HG02870 (cell line): ENCODE results near the gene ERBIN.
"Not testable (repeated sequence)": the region's sequence is repeated elsewhere in the genome, so short reads cannot be mapped to it uniquely, and the experiment has no call there.

Experiments
- ATAC-seq: cut with Tn5 transposase; IDR thresholded peaks from one replicate; pipeline ENCODE4 v1.9.1; 2021; ENCODE audit warnings: mild to moderate bottlenecking, moderate library complexity; ENCODE audit not compliant: unreplicated experiment

Gene ERBIN

DNA sequence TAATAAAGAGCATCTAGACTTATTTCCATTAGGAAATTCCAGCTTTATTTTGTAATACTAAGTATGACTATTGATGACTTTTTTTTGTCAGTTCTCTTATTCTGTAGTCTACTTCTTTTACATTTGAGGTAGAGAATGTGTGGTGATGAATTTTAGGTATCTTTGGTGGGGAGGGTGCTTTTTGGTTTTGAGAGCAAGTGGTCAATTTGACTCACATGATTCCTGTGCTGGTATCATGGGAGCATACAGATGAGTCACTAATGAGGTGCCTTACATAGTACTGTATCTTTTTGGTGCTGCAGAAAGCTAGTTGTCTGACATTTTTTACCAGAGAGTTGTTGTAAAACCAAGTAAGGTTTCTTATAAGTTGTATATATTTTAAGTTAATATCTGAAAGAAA lies 35.3 kb downstream of the ERBIN start:
- peak; percentile 97 for ATAC-seq

DNA sequence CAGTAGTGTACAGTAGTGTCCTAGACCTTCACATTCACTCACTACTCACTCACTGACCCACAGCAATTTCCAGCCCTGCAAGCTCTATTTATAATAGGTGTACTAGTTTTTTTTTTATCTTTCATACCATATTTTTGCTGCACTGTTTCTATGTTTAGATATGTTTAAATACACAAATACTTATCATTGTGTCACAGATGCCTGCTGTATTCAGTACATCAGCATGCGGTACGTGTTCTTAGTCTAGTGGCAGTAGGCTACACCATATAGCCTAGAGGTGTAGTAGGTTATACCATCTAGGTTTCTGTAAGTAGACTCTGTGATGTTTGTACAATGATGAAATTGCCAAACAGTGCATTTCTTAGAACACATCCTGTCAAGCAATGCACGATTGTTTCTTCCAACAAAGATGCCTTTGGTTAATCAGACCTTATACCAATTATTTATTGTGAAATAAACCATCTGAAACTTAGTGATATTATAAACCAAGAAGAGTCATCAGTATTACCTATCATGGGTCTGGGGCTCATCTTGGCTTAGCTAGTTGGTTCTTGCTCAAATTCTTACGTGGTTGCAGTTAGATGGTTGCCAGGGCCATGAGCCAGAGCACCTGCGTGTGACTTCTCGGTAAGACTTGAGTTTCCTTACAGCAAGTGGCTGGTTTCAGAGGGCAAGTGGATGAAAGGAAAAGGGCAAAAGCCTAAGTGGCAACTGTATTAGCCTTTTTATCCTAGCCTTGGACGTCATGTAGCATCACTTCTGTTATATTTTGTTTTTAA lies 41.1 kb downstream of the ERBIN start:
- ATAC-seq, result no peak

DNA sequence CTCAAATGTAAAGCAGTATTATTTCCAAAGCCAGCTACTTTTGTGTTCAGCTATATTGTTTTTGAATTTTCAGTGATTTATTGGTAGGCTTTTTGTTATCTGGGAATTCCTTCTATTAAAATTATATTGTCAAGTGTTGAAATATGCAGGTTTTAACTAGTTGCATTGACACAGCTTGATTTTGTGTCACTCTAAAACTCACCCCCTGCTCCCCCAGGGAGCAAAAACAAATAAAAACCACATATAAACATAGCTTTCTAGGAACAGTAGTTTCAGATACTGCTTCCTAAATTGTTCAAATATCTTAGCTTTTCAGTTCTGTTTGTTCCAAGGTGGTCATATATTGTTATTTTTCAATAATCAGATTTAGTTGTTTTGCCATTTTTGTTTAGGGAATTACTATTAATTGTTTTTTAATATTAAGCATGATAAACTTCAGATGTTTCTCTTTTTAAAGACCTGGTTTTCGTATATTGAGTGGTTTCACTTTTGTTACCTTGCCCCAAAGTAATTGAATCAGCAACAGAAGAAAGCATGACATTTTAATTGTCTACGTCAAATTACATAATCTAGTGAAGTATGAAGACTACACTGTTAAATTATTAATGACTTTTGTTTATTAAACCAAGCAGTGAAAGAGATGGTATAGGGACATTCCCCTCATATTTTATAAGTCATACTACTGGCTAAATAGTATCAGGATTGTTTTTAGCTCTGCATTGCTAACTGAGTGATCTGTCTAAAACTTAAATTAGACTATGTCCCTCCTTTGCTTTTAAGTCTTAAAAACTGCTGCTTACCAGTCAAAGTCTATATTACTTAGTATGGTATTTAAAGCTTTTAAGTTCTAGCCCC lies 43.4 kb downstream of the ERBIN start:
- ATAC-seq, result no peak

DNA sequence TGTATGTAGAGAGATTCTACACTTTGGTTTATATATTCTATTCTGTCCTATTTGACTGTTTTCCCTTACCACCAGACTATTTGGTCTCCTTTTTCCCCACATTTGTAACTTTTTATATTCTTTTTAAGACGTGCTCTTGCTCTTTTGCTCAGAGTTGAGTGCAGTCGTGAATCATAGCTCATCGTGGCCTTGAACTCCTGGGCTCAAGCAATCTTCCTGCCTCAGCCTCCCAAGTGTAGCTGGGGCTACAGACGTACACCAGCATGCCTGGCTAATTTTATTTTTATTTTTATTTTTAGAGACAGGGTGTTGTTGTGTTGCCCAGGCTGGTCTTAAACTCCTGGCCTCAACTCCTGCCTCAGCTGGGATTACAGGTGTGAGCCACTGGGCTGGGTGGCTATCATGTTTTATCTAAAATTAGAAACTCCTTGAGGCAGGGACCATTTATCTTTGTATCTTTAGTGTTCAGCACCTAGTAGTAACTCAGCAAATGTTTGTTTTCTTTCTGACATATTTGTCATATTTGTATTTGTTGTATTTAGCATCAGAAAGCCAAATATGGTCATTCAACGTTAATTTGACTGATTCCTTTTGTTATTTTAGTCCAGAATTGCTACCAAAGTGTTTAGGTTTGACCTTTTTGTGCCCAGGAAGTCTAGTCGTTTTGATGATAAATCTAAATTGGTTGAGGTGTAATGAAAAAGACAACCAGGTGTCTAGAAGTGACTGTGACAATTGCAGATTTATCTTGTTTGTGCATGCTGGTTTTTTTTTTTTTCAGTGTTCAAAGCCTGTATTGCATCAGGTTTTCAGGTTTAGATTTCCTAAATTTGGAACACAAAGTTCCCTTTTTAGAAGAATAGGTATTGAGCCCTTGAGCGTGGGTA lies 44.3 kb downstream of the ERBIN start:
- ATAC-seq, result no peak

DNA sequence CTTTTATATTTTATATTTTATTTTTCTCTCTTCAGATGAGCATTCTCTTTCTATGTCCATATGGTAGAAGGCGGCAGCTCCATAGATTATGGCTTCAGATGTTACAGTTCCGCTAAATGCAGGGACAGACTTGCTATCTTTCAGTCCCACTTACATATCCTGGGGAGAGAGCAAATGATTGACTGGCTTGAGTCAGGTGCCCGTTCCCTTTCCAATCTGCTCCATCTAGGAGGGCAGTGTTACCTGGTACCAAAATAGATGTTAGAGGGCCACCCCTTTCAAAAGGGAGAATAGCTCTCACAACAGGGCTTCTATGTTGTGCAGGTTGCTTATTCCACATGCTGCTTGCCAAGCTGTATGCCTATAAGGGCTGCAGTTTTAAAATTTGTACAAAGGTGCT lies 45.3 kb downstream of the ERBIN start:
- ATAC-seq, result no peak

DNA sequence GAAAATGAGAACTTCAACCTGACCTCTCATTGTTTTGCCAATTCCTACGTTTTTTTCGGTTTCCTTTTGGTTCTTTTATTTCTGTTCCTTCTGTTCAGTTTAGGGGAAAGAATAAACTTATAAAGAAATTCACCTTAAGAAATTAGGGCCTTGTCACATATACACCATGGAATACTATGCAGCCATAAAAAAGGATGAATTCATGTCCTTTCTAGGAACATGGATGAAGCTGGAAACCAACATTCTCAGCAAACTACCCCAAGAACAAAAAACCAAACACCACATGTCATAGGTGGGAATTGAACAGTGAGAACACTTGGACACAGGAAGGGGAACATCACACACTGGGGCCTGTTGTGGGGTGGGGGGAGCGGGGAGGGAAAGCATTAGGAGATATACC lies 46.5 kb downstream of the ERBIN start:
- ATAC-seq, result not testable (repeated sequence)

DNA sequence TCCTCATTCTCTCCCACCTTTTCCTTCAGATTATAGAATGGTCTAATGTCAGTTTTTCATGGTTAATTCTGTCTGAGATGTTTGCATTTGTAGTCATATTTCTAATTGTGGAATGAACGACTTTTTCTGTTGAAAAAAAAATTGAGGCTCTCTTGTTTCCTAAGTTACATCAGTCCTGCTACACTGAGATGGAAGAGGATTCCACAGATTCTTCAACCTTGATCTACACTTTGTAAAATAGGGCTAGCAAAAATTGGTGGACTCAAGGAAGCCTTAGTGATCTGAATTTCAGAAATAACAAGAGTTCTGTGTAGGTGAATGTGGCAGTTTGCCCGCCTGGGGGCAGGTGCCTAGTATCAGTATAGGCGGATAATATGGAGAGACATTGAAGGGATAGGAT lies 51.9 kb downstream of the ERBIN start:
- no peak for ATAC-seq

DNA sequence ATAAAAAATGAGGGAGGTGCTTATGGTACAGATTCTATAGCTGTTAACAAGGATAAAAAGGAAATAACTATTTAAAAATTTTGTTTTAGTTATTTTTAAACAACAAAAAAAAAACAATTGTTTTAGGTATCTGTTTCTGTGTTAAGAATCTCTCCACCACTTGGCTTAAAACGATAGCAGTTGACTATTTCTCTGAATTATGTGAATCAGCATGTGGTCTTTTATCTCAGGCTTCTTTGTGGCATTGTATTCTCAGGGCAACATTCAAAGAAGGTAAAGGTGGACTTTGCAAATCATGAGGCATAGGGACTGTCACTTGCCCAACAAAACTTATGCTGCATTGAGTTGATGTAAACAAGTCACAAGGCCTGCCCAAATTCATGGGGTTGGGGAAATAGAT lies 55.2 kb downstream of the ERBIN start:
- no peak for ATAC-seq

DNA sequence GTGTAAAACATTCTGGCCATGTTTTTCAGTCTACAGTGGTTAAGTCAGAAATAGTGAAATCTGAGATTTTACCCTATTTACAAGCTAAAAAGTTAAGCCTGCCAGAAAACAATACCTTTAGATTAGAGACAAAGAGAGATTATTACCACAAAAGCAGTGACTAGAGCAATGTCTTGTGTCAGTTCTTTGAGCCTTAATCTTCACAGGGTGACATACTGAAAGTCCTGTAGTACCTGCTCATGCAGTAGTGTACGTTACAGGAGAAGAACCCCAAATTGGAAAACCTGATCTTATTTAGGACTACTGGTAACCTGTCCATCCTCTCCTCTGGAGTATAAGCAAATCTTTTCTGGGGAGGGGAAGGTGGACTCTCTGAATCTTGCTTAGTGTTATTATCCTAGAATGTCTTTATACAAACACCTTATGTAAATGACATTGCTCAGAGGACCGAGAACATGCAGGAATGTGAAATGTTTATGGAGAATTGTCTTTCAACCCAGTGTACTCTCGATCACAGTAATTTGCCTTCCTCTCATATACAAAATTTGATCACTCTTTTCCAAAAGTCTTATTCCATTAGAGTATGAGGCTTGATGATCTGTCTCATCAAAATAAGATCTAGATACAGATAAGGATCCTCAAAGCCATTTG lies 55.7 kb downstream of the ERBIN start:
- ATAC-seq, result no peak

DNA sequence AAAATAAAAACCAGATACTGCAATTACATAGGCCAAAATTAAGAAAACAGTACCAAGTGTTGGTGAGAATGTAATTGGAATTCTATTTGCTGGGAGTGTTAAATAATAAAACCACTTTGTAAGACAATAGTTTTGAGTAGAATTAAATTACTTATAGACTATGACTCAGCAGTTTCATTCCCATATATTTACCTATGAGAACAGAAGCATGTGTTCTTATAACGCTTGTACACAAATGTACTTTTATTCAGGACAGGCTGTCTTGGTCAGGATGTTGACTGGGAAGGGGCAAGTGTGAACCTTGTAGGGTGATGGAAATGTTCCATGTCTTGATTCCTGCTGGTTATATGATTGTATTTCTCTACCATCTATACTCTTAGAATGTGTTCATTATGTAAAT lies 56.3 kb downstream of the ERBIN start:
- no peak for ATAC-seq

DNA sequence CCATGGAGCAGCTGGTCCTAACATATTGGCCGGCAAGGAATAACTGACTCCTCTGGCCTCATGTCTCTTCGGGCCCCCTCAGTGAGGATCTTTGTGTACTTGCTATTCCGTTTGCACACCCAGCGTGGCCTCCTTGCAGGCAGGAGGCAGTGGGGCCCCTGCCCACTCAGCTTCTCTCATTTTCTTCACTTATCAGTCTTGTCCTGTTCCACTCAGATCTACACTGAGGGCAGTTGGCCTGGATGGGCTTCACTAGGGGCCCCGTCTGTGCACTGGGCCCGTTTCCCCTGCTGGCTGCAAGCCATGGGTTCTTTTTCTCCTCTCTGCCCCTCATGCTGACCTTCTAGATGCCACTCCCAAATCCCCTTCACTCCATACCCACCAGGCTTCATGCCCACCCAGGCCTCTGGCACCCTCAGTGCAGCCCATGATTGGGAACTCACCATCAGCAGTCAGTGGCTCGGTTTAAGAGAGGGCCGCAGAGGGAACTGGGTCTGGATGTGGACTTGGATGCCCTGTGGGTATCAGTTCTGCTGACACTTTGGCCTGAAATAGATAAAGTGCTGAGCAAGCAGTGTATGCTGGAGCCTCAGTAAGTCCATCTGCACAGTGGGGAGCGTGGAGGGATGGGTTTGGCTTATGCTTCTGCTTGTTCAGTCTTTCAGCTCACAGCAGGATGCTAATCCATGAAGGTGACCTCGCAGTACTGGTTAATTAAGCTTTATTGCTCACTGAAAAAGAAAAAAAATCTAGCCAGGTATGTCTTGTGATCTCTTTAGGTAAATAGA lies 57.9 kb downstream of the ERBIN start:
- no peak for ATAC-seq

DNA sequence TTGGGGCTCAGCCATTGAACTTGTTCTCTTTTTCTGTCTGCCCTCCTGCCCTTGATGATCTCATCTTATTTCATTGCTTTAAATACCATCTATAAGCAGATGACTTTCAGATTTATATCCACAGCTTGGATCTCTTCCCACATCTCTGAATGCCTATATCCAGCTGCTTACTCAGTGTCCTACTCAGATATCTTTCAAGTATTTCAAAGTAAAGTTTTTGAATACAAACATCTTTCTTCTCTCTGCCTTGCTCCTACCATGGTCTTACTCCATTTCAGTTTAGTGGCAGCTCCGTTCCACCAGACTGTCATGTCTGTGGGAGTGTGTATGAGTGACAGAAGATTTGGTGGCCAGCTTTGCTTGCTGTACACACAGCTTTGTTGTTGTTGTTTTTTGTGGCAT lies 59.7 kb downstream of the ERBIN start:
- ATAC-seq, result no peak

DNA sequence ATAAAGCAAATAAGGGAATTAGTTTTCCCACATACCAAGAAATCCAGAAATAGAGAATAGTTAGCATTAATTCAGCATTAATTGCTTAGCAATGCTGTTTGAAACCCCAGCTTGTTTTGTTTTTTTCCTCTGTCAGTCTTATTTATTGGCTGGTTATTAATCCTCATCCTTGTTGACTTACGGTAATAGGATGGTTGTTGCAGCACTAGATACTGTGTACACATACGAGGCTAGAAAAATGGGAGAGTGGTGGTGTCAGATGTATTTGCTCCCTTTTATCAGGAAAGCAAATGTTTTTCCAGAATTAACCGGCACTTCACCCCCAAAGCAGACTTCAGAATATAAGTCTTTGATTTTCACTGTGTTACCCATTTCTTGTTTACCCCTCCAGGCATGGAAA lies 60.4 kb downstream of the ERBIN start:
- no peak for ATAC-seq

DNA sequence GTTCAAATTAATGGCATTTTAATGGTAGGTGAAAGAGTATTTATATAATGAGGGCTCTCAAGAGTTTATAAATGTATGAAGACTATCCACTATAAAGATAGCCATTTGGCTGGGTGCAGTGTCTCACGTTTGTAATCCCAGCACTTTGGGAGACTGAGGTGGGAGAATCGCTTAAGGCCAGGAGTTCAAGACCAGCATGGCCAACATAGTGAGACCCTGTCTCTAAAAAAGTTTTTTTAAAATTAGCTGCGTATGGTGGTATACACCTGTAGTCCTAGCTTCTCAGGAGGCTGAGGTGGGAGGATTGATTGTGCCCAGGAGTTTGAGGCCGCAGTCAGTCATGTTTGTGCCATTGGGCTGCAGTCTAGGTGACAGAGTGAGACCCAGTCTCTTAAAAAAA lies 61.6 kb downstream of the ERBIN start:
- no peak for ATAC-seq

DNA sequence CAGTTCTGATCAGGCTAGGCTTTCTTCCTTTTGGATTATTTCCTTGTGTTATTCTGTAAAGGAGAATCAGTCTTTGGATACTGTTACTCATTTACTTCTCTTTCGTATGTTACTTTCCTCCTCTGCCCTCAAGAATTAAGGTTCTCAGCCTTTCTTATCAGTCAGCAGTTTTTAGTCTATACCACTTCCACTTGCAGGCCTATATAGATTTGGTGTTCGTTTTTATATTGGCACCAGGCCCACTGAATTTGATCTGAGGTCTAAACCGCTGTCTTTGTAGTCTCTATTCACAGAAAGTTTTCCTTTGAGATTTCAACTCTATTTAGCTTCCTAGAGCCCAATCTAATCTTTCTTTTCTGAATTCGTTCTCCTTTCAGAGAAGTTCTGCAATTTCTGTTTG lies 62.8 kb downstream of the ERBIN start:
- ATAC-seq, result no peak

DNA sequence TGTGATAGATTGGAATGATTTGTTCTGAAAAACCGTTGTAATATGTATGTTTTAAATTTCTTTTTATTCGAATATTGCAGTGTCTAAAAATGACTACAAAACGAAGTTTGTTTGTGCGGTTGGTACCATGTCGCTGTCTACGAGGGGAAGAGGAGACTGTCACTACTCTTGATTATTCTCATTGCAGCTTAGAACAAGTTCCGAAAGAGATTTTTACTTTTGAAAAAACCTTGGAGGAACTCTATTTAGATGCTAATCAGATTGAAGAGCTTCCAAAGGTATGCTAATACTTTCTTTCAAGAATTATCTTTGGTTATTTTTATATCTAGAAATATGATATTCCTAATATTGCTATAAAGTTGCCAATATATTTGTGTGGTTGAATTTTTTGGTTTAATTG lies 66.3 kb downstream of the ERBIN start:
- no peak for ATAC-seq

DNA sequence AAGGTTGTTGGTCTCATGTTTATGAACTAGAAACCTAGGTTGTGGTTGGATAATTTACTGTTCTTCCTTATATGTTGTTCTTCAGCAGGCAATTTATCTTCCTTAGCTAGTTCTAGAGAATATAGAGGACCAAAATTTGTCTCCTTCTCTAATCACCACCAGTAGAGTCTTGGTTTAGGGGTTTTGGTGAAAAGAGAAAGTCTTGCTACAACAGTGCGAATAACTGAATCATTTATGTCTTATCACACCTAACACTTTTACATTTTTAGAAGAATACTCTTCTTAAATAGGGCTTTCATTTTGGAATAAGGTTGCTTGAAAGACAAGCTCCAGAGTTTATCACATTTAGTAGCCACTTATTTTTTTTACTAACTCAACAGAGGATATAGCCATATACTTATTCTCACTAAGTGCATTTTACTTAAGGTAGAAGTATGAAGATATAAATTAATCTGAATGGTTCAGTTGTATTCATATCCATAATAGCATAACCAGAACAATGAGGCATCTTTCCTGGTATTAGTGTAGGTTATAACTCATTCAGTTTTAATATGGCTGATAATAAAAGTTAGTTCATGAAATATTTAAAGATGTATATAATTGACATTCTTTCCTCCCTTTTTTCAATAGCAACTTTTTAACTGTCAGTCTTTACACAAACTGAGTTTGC lies 67.9 kb downstream of the ERBIN start:
- no peak for ATAC-seq

DNA sequence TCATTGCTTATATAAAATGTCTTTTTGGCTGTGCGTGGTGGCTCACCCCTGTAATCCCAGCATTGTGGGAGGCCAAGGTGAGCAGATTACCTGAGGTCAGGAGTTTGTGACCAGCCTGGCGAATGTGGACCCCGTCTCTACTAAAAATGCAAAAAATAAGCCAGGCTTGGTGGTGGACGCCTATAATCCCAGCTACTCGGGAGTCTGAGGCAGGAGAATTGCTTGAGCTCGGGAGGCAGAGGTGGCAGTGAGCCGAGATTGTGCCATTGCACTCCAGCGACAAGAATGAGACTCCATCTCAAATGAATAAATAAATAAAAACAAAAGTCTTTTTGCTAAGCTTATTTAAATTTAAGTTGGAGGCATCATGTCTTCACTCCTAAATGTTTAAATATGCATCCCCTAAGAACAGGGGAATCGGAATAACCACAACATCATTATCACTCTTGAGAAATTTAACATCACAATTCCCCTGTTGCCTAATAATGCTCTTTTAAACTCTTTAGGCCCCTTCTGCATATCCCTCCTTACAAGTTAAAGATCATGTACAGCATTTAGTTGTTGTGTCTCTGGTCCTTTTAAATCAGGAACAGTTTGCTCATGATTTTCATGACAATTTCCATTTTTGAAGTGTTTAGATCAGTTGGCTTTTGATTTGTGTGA lies 72.8 kb downstream of the ERBIN start:
- no peak for ATAC-seq

DNA sequence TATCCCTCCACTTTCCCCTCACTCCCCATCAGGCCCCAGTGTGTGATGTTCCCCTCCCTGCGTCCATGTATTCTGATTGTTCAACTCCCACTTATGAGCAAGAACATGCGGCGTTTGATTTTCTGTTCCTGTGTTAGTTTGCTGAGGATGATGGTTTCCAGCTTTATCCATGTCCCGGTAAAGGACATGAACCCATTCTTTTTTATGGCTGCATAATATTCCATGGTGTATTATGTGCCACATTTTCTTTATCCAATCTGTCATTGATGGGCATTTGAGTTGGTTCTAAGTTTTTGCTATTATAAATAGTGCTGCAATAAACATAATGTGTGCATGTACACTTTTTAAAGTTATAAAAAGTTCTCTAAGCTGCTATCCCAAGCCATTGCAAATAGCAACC lies 75.6 kb downstream of the ERBIN start:
- no peak for ATAC-seq
